C4-2B (cell line): ENCODE results near the gene ALG6.

Source experiments
- CTCF ChIP-seq: fragments of 450-650 bp; conservative IDR thresholded peaks from 2 replicates; pipeline ENCODE4 v1.5.1; 2017; ENCODE audit warnings: mild to moderate bottlenecking
- ZFX ChIP-seq: fragments of 450-650 bp; IDR thresholded peaks from 2 replicates; pipeline ENCODE4 v1.6.1; 2017

GRCh38 chr1:63461661-63462230 is 94.3 kb downstream of the ALG6 start:
- TF ChIP-seq CTCF (no peak), ZFX (no peak)
